Measurements from ENCODE around the gene TBRG1.

Gene TBRG1

GRCh38 chr11:124584681-124585372 is 37.8 kb upstream of the TBRG1 start:
- Histone ChIP-seq H3K36me3 (ENCODE audit: insufficient read depth, low read length) (no peaks in the 10 kb centered on the region), H2AFZ (ENCODE audit: low read length) (no peak overlapping the region), H3K79me2 (ENCODE audit: insufficient read depth, low read length) (no peaks in the 10 kb centered on the region), H3K4me2 (ENCODE audit: low read length) (no peak overlapping the region), H3K4me3 (ENCODE audit: low read depth, low read length, poor library complexity, severe bottlenecking) (no peak overlapping the region), H3K9me3 (ENCODE audit: low read length) (no peaks in the 10 kb centered on the region), H3K27me3 (ENCODE audit: insufficient read depth, low read length) (no peaks in the 10 kb centered on the region), H3K27ac (ENCODE audit: low read depth, low read length, poor library complexity, severe bottlenecking) (no peak overlapping the region), H3K4me1 (ENCODE audit: insufficient read depth, low read length, severe bottlenecking) (no peaks in the 10 kb centered on the region), H3F3A (ENCODE audit: insufficient read depth, low read length) (no peaks in the 10 kb centered on the region), H3K9me2 (ENCODE audit: low read depth, low read length) (no peaks in the 10 kb centered on the region), H3K9ac (ENCODE audit: low read length) (no peak overlapping the region), H4K20me1 (ENCODE audit: insufficient read depth, low read length) (no peaks in the 10 kb centered on the region)
- TF ChIP-seq, protein P1, sequence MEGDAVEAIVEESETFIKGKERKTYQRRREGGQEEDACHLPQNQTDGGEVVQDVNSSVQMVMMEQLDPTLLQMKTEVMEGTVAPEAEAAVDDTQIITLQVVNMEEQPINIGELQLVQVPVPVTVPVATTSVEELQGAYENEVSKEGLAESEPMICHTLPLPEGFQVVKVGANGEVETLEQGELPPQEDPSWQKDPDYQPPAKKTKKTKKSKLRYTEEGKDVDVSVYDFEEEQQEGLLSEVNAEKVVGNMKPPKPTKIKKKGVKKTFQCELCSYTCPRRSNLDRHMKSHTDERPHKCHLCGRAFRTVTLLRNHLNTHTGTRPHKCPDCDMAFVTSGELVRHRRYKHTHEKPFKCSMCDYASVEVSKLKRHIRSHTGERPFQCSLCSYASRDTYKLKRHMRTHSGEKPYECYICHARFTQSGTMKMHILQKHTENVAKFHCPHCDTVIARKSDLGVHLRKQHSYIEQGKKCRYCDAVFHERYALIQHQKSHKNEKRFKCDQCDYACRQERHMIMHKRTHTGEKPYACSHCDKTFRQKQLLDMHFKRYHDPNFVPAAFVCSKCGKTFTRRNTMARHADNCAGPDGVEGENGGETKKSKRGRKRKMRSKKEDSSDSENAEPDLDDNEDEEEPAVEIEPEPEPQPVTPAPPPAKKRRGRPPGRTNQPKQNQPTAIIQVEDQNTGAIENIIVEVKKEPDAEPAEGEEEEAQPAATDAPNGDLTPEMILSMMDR (IDR thresholded peaks at IDR 0.05; ENCODE audit: low read length), result no peak
- no peak for TF ChIP-seq EZH2 (IDR thresholded peaks at IDR 0.05; ENCODE audit: borderline replicate concordance, low read length)

DNA sequence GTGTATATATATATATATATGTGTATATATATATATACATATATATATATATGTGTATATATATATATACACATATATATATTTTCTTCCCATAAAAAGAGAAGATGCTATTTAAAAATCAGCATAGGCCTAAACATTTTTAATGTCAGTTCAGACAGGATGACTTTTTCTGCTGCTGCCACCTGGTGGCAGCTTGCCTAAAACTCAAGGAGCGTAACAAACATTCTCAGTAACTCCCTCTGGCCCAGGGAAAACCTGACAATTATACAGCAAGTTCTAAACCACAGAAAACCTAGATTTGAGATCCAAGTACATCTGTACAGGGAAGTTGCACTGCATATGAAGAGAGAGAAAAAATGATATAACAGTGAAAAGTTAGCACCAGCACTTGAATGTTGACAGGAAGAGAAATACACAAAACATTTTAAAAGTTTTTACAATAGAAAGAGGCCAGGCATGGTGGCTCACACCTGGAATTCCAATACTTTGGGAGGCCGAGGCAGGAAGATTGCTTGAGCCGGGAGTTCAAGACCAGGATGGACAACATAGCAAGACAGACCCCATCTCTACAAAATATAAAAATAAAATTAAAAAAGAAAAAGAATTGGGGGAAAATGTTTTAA is 36.3 kb upstream of the TBRG1 start:
- no peaks in the 10 kb centered on the region for H3K4me1 ChIP-seq (ENCODE audit: insufficient read depth, low read length, severe bottlenecking)
- H3K27ac ChIP-seq (ENCODE audit: low read depth, low read length, poor library complexity, severe bottlenecking), result no peak overlapping the region
- no peaks in the 10 kb centered on the region for H3K9me2 ChIP-seq (ENCODE audit: low read depth, low read length)
- H3K4me3 ChIP-seq (ENCODE audit: low read depth, low read length, poor library complexity, severe bottlenecking), result no peak overlapping the region
- no peak overlapping the region for H2AFZ ChIP-seq (ENCODE audit: low read length)
- H3K9ac ChIP-seq (ENCODE audit: low read length), result no peak overlapping the region
- no peaks in the 10 kb centered on the region for H3K79me2 ChIP-seq (ENCODE audit: insufficient read depth, low read length)
- no peak overlapping the region for H3K4me2 ChIP-seq (ENCODE audit: low read length)
- no peaks in the 10 kb centered on the region for H3K27me3 ChIP-seq (ENCODE audit: insufficient read depth, low read length)
- H4K20me1 ChIP-seq (ENCODE audit: insufficient read depth, low read length), result no peaks in the 10 kb centered on the region
- no peaks in the 10 kb centered on the region for H3K36me3 ChIP-seq (ENCODE audit: insufficient read depth, low read length)
- no peaks in the 10 kb centered on the region for H3F3A ChIP-seq (ENCODE audit: insufficient read depth, low read length)
- no peak for TF ChIP-seq EZH2 (IDR thresholded peaks at IDR 0.05; ENCODE audit: borderline replicate concordance, low read length)
- TF ChIP-seq, protein P1 (IDR thresholded peaks at IDR 0.05; ENCODE audit: low read length), result peak; percentile 35; the same call in 1 of the 2 replicates
- no peaks in the 10 kb centered on the region for H3K9me3 ChIP-seq (ENCODE audit: low read length)

DNA sequence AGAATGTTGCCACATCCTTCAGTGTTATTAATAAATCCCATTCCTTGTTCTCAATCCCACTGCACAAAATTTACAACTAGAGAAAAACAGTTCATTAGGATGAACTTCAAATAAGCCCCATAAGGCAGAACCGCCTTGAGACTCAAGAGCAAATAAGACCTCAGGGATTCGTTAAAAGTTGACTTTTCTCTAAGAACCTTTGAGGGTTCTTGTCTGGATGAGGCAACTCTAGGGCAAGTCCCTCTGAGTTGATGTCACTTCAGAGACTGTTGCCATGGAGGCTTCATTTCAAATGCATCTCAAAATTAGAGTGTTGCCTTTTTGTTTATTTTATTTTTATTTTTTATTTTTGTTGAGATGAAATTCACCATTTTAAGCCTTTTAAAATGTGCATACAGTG is 31.2 kb upstream of the TBRG1 start:
- H3F3A ChIP-seq (ENCODE audit: insufficient read depth, low read length), result no peaks in the 10 kb centered on the region
- no peaks in the 10 kb centered on the region for H3K9me2 ChIP-seq (ENCODE audit: low read depth, low read length)
- no peaks in the 10 kb centered on the region for H3K27me3 ChIP-seq (ENCODE audit: insufficient read depth, low read length)
- no peaks in the 10 kb centered on the region for H4K20me1 ChIP-seq (ENCODE audit: insufficient read depth, low read length)
- no peak overlapping the region for H3K4me2 ChIP-seq (ENCODE audit: low read length)
- no peak overlapping the region for H2AFZ ChIP-seq (ENCODE audit: low read length)
- H3K9me3 ChIP-seq (ENCODE audit: low read length), result no peaks in the 10 kb centered on the region
- no peak overlapping the region for H3K9ac ChIP-seq (ENCODE audit: low read length)
- H3K4me3 ChIP-seq (ENCODE audit: low read depth, low read length, poor library complexity, severe bottlenecking), result no peak overlapping the region
- H3K4me1 ChIP-seq (ENCODE audit: insufficient read depth, low read length, severe bottlenecking), result no peaks in the 10 kb centered on the region
- no peaks in the 10 kb centered on the region for H3K36me3 ChIP-seq (ENCODE audit: insufficient read depth, low read length)
- H3K79me2 ChIP-seq (ENCODE audit: insufficient read depth, low read length), result no peaks in the 10 kb centered on the region
- TF ChIP-seq EZH2 (IDR thresholded peaks at IDR 0.05; ENCODE audit: borderline replicate concordance, low read length), result no peak
- TF ChIP-seq, protein P1 (IDR thresholded peaks at IDR 0.05; ENCODE audit: low read length), result no peak
- H3K27ac ChIP-seq (ENCODE audit: low read depth, low read length, poor library complexity, severe bottlenecking), result no peak overlapping the region
